ENCODE results near the gene POM121.
"Not testable (repeated sequence)": the region's sequence is repeated elsewhere in the genome, so short reads cannot be mapped to it uniquely, and the experiment has no call there.

Gene POM121

DNA sequence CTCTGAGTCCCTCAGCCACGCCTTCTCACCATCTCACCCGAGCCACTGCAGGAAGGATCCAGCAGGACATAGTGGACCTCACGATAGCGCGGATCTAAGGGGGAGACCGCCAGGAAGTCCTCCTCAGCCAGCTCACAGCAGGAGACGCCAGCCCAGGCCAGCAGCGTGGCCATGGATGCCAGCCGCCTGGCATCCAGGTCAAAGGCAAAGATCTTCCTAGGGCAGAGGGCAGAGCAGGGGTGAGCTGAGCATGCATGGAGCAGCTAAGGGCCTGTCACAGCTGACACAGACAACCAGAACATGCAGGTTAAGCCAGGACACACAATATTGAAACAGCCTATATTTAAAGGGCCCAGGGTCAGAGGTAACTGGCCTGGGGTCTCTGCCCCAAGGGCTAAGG, 24.4 kb downstream of the POM121 start:
- not testable (repeated sequence) for DNase-seq (ENCODE audit: low read depth in 2 of 2)

- not testable (repeated sequence) for DNase-seq (ENCODE audit: low read depth in 2 of 2)
These were observed 24.8 kb downstream of the POM121 start for GRCh38 chr7:72949686-72950085.

- DNase-seq (ENCODE audit: low read depth in 2 of 2): not testable (repeated sequence)
These were observed 25.5 kb downstream of the POM121 start for GRCh38 chr7:72950432-72950831.

- DNase-seq (ENCODE audit: low read depth in 2 of 2): not testable (repeated sequence)
These were observed 29.1 kb downstream of the POM121 start for GRCh38 chr7:72953901-72954562.

- DNase-seq (ENCODE audit: low read depth in 2 of 2): not testable (repeated sequence)
These were observed 29.8 kb downstream of the POM121 start for GRCh38 chr7:72954563-72955198.

GRCh38 chr7:72960029-72960428, 35.1 kb downstream of the POM121 start:
- DNase-seq (ENCODE audit: low read depth in 2 of 2): not testable (repeated sequence)

DNA sequence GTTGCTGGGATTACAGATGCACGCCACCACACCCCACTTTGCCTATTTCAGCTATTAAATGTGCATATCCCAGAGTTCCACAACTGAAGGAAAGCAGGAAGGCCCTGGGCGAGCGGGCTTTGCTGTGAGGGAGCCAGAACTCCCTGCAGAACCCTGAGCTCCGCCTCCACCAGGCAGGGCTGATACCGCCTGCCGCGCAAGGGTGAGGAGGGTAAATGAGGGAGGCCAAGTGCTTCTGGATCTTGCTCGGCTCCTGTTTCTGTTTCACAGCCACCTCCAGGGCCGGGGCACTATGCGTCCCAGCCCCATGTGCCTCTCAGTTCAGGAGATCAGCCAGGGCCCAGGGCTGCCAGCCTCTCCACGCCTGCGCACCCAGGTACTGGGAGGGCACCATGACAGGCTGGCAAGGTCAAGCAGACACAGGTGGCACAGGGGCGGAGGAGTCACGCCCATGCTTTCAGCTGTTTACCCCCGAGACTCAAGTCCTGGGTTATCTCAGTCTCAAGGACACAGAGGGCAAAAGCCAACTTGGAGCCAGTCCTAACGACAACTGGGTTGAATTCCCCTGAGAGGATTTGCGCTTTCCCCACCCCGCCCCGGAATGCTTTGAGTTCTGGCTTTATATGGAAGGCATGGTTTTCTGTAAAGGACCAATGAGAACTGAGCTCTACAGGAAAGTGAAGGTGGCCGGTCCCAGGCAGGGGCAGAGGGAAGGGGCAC, 35.9 kb downstream of the POM121 start:
- DNase-seq (ENCODE audit: low read depth in 2 of 2): not testable (repeated sequence)

- not testable (repeated sequence) for DNase-seq (ENCODE audit: low read depth in 2 of 2)
These were observed 36.4 kb downstream of the POM121 start for GRCh38 chr7:72961346-72961650.

DNA sequence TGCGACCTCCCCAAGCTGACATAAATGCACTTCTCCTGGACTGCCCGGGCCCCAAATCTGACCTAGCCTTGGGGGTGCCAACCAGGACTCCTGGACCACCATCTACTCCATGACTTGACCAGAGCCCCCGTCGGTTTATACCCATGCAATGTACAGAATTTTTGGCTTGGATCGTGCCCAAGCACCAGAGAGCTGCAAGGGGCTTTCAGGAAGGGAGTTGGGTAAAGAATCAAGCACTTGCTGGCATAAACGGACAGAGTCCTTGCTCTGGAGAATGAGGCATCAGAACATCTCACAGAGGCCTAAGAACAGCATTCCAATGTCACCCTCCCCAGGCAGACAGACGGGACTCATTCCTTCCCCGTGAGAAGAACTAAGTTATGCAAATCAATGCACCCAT, 38.2 kb downstream of the POM121 start:
- DNase-seq (ENCODE audit: low read depth in 2 of 2): not testable (repeated sequence)

- not testable (repeated sequence) for DNase-seq (ENCODE audit: low read depth in 2 of 2)
These were observed 40.5 kb downstream of the POM121 start for GRCh38 chr7:72965186-72965975.

- DNase-seq (ENCODE audit: low read depth in 2 of 2): not testable (repeated sequence)
These were observed 42.0 kb downstream of the POM121 start for GRCh38 chr7:72966892-72967291.

GRCh38 chr7:72968980-72969516, 44.2 kb downstream of the POM121 start, which contains the start of gene TRIM74:
Gene TRIM74 (minus strand): TSS chr7:72969466. CDS start chr7:72966157, 3,309 bp downstream.
- DNase-seq (ENCODE audit: low read depth in 2 of 2): not testable (repeated sequence)

DNA sequence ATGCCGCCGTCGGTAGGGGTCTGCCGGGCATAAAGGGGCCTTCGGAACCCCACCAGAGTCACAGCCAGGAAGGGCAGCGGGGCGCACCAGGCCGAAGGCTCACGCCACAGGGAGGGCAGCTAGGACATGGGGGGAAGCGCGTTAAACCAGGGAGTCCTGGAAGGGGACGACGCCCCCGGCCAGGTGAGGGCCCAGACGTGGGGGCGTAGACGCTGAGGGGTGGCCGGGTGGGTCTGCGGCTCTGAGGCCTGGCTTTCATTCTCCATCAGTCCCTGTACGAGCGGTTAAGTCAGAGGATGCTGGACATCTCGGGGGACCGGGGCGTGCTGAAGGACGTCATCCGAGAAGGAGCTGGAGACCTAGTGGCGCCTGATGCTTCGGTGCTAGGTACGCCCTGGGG, 44.8 kb downstream of the POM121 start:
- DNase-seq (ENCODE audit: low read depth in 2 of 2): not testable (repeated sequence)

GRCh38 chr7:72971505-72971904, 46.6 kb downstream of the POM121 start:
- DNase-seq (ENCODE audit: low read depth in 2 of 2): not testable (repeated sequence)

DNA sequence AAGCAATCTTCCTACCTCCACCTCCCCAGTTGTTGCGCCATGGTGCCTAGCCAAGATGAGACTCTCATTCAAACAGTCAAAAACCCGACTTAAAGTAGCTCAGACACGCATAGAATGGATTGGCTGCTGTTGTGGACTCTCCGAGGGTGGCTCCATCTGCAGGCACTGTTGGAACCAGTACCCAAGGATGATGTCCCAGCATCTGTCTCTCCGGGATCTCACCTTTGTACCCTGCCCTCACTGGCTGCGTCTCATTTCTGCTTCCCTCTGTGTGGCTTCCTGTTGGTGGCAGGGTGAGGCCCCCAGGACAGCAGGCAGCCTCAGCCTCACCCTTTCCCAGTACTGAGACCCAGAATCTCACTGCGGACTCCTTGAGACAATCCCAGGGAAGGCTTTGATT, 49.9 kb downstream of the POM121 start:
- DNase-seq (ENCODE audit: low read depth in 2 of 2): not testable (repeated sequence)

DNA sequence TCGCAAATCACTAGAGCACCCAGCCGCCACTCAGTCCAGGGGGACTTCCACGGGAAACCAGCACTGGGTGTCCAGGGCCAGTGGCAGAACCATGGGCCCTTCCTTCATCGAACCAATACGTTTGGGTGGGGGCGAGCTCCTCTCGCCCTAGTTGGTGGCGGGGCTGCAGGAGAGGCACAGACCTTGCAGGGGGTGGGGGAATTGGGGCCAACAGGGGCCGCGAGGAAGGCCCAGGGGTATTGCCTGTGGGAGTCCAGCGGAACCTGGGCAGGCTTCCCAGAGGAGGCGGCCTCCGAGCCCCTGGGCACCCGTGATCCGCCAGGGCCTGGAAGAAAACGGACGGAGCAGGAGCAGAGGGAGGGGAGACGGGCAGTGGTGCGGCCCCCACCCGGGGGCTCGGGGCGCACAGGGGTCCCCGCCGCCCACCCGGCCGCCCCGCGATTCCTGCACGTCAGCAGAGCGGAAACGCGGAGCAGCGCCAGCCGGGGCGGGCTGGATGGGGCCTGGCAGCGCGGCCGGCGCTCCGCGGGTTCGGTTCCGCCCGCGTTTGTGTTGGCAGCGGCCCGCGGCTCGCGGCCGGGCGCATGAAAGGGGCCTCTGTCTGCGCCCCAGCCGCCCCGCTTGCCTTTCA, 50.9 kb downstream of the POM121 start:
- not testable (repeated sequence) for DNase-seq (ENCODE audit: low read depth in 2 of 2)

GRCh38 chr7:72976434-72976833, 51.5 kb downstream of the POM121 start:
- not testable (repeated sequence) for DNase-seq (ENCODE audit: low read depth in 2 of 2)

DNA sequence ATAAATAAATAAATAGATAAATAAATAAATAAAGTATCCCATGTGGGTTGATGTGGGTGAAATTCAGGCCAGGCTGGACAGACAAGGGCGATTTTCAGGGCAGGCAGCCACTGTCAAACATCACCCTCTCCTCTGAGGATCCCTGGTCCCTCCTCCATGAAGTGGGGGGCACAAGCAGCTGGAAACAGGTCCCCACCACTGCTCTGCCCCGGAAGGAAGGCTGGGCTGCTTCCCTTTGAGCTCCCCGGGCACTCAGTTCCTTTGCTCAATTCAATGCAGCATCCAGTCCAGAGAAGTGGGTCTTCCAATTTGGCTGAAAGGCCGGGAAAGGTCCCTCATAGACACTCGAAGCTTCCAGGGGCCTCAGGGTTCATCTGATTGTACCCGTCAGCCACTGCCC, 55.5 kb downstream of the POM121 start:
- not testable (repeated sequence) for DNase-seq (ENCODE audit: low read depth in 2 of 2)

DNA sequence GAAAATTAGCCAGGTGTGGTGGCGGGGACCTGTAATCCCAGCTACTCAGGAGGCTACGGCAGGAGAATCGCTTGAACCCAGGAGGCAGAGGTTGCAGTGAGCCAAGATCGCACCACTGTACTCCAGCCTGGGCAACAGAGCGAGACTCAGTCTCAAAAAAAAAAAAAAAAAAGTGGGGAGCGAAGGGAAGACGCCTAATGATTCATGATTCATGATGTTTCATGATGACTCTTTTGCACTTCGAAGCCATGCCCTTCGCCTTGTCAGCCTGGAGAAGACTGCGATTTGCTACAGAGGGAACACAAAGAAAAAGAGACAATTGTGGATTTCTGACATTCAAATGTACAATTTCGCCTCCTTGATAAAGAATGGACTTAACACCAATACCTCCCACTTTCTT, 57.2 kb downstream of the POM121 start:
- DNase-seq (ENCODE audit: low read depth in 2 of 2): not testable (repeated sequence)

- not testable (repeated sequence) for DNase-seq (ENCODE audit: low read depth in 2 of 2)
These were observed 65.4 kb downstream of the POM121 start for GRCh38 chr7:72990146-72990913.
